ES-I3 (cell line): ENCODE data around the gene FBXL4.
"Not testable (repeated sequence)": the region's sequence is repeated elsewhere in the genome, so short reads cannot be mapped to it uniquely, and the experiment has no call there.

ENCODE experiments used
- H3K36me3 ChIP-seq: 2 replicates; pipeline ENCODE4 v1.6.1; 2013; ENCODE audit warnings: mild to moderate bottlenecking, low read length, control low read depth, moderate library complexity; ENCODE audit not compliant: insufficient read depth
- H3K4me1 ChIP-seq: 2 replicates; pipeline ENCODE4 v1.6.1; 2013; ENCODE audit warnings: mild to moderate bottlenecking, control low read depth, low read length; ENCODE audit not compliant: insufficient read depth
- H3K9ac ChIP-seq: 2 replicates; pipeline ENCODE4 v1.6.1; 2013; ENCODE audit warnings: low read depth, mild to moderate bottlenecking, low read length, moderate library complexity
- H3K9me3 ChIP-seq: 2 replicates; pipeline ENCODE4 v1.6.1; 2013; ENCODE audit warnings: mild to moderate bottlenecking, low read length, moderate library complexity; ENCODE audit not compliant: control insufficient read depth, insufficient read depth

FBXL4 gene

DNA sequence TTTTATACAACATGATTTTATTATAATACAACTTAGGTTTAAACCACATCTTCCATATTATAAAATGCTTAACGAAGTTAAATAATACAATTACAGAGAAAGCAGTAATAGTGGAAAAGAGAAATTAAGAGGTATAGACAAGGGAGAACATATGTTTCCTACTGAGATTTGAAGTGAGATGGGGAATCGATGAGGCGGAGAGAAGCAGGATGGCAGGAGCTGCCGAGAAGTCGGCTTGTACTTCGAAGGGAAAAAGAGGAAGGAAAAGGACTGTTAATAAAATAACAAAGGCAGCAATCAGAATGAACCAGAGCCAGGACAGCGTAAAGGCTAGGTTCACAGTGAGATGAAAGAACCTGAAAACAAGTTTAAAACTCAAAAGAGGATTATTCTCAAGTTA is 15.4 kb downstream of the FBXL4 start:
- no peaks in the 10 kb centered on the region for H3K9me3 ChIP-seq
- peaks cover 6% of the 10 kb centered on the region for H3K4me1 ChIP-seq
- H3K9ac ChIP-seq, result no peak overlapping the region
- no peaks in the 10 kb centered on the region for H3K36me3 ChIP-seq

DNA sequence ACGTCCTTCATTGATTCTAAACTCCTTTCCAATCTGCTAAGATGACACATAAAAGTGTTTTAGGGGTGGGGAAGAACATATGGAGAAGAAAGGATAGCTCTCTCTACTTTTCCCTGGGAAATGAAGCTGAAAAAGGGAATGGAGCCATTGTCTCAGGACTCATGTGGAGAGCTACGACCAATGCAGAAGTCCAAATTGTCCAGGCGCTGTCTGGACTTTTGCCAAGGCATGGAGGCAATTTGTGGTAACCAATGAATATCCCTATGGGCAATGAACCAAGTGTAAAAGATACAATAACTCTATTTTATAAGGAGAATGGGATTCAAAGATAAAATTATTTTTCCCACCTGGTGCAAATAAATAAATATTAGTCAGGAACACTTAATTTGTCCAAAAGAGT is 16.1 kb downstream of the FBXL4 start:
- no peak overlapping the region for H3K9ac ChIP-seq
- H3K36me3 ChIP-seq, result peaks cover under 1% of the 10 kb centered on the region; the same call in 1 of the 2 replicates
- H3K4me1 ChIP-seq, result peaks cover 6% of the 10 kb centered on the region
- H3K9me3 ChIP-seq, result no peaks in the 10 kb centered on the region

DNA sequence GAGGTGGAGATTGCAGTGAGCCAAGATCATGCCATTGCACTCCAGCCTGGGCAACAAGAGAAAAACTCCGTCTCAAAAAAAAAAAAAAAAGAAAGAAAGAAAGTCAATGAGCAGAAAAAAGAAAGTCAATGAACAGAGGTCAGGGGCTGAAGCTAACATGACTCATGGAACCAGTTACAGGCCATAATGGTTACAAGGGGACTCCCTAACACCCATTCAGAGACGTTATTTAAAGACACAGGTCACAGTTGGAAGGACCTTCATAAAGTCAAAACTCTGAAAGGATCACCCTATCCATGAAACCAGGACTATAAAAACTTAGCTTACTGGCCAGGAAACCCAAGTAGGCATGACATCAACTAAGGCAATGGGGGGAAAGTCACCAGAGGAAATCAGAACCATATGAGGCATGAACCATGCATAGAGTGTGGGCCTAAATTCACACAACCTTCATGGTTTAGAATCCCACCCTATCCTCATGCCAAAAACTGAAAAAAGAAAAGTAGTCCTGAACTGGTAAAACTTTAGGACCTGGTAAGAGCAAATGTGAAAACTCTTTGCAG is 18.2 kb downstream of the FBXL4 start:
- peaks cover 2% of the 10 kb centered on the region; the same call in 1 of the 2 replicates for H3K36me3 ChIP-seq
- no peak overlapping the region for H3K9ac ChIP-seq
- peaks cover 6% of the 10 kb centered on the region for H3K4me1 ChIP-seq
- no peaks in the 10 kb centered on the region for H3K9me3 ChIP-seq

DNA sequence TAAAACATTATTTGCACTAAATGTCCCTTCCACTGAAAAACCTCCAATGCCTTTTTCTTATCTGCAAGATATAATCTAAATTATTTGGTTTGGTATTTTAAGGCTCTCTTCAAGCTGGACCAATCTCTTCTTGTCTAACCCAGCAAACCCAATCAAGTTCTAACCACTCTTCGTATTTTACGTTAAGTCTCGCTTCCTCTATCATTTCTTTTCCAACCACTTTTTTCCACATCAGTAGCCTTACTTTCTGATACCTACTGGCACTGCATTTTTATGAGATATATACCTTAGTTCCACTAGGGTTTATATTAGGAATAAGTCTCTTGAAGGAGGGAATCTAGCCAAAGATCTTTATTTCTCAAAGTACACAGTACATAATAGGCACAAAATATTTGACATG is 19.1 kb downstream of the FBXL4 start:
- H3K4me1 ChIP-seq, result peaks cover 6% of the 10 kb centered on the region
- peaks cover 2% of the 10 kb centered on the region; the same call in 1 of the 2 replicates for H3K36me3 ChIP-seq
- H3K9ac ChIP-seq, result no peak overlapping the region
- H3K9me3 ChIP-seq, result no peaks in the 10 kb centered on the region

DNA sequence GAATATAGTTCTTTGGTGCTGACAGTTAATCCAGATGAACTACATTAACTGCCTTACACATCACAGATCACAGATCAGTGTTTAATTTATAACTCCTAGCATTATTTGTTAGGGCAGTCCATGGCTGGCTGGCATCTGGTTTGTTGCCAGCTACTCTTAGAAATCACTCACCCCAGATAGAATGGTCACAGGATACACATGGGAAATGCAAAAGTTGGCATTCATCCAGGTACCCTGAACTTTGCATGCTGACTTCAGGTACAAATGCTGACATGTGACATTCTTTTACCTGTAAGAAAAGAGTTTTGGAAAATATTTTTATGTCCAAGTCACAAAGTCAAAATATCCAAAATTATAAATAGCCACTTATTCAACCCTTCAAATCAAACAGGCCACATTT is 20.2 kb downstream of the FBXL4 start:
- Histone ChIP-seq H3K9ac (no peak overlapping the region), H3K4me1 (peaks cover under 1% of the 10 kb centered on the region; the same call in 1 of the 2 replicates), H3K36me3 (peaks cover 2% of the 10 kb centered on the region; the same call in 1 of the 2 replicates), H3K9me3 (no peaks in the 10 kb centered on the region)

DNA sequence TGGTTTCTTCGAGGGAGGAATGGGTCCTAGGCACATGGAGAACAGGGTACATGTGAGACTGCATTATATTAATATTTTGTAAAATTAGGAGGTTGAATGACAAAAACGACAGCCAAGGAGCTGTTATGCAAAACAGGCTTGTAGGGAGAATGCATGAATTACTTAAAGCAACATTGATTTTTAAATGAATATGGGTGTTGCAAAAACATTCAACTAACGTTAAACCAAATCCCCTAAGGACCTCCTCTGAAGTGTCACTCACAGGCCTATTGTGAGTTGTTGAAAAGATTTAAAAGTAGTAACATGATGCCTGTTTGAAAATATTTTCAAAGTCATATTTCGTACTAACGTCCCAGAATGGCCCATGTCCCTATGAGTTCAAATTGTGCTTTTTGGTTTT is 21.9 kb downstream of the FBXL4 start:
- Histone ChIP-seq H3K9me3 (no peaks in the 10 kb centered on the region), H3K4me1 (no peaks in the 10 kb centered on the region; the same call in 1 of the 2 replicates), H3K9ac (no peak overlapping the region), H3K36me3 (peaks cover 2% of the 10 kb centered on the region; the same call in 1 of the 2 replicates)

DNA sequence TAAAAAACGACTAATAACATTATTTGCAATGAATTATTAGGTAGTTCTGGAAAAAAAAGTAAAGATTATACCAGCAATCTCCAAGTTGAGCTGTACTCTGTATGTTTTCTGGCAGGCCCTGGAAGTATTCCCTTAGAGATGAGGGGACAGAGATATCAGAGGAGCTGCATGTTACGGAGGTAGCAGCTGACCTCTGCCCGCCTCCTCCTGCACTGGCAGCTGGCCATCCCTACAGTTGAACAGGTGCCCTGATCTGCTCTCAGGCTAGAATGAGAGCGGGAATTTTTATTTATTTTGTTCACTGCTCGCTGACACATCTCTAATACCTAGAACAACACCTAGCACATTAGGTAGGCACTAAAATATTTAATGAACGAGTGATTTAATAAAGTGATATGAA is 23.1 kb downstream of the FBXL4 start:
- Histone ChIP-seq H3K36me3 (peaks cover 2% of the 10 kb centered on the region; the same call in 1 of the 2 replicates), H3K9me3 (no peaks in the 10 kb centered on the region), H3K9ac (no peak overlapping the region), H3K4me1 (no peaks in the 10 kb centered on the region; the same call in 1 of the 2 replicates)

DNA sequence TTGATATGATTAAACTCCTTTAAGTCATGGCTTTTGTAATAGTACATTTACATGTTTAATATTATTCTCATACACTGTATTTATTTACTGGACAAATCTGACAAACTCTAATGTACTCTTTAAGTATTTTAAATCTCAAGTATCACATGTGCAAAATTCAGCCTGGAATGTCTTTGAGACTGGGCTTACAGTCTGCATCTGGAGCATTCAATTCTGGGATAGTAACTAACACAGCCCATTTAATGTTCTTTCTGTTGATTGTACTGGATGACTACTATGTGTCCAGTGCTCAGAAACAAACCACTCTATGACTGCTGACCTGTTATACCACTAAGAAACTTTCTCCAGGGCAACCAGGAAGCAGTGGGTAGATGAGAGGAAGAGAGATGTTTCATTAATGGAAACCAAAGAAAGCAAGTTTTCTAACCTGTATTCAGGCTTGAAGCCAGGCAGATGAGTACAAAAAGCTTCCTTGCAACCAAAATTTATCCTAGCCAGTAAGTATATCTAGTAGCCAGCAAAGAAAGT is 26.8 kb downstream of the FBXL4 start:
- Histone ChIP-seq H3K9ac (no peak overlapping the region), H3K36me3 (no peaks in the 10 kb centered on the region), H3K4me1 (no peaks in the 10 kb centered on the region; the same call in 1 of the 2 replicates), H3K9me3 (no peaks in the 10 kb centered on the region)

DNA sequence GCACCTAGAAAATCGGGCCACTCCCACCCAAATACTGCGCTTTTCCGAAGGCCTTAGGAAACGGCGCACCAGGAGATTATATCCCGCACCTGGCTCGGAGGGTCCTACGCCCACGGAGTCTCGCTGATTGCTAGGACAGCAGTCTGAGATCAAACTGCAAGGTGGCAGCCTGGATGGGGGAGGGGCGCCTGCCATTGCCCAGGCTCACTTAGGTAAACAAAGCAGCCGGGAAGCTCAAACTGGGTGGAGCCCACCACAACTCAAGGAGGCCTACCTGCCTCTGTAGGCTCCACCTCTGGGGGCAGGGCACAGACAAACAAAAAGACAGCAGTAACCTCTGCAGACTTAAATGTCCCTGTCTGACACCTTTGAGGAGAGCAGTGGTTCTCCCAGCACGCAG is 36.8 kb downstream of the FBXL4 start:
- not testable (repeated sequence) for H3K4me1 ChIP-seq, H3K9ac ChIP-seq, H3K36me3 ChIP-seq, H3K9me3 ChIP-seq

DNA sequence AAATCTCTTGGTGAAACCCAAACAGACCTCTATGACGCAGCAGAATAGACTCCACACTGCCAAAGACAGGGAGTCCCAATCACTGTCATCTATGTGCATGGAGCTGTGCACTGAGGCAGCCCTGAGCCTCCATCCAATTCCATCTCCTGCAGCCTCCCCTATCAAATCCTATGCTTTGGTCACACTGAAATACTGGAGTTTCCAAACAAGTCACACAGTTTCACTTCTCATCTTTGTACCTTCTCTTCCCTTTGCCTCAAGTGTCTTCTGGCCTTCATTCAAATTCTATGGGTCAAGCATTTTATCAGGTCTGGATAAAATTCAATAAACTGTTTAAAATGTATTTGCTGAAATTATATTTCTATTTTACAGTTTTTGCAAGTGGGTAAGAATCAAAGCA is 38.5 kb downstream of the FBXL4 start:
- Histone ChIP-seq H3K4me1 (no peaks in the 10 kb centered on the region), H3K9ac (no peak overlapping the region), H3K36me3 (no peaks in the 10 kb centered on the region), H3K9me3 (no peaks in the 10 kb centered on the region)

DNA sequence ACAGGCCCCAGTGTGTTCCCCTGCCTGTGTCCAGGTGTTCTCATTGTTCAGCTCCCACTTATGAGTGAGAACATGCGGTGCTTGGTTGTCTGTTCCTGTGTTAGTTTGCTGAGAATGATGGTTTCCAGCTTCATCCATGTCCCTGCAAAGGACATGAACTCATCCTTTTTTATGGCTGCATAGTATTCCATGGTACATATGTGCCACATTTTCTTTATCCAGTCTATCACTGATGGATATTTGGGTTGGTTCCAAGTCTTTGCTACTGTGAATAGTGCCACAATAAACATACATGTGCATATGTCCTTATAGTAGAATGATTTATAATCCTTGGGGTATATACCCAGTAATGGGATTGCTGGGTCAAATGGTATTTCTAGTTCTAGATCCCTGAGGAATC is 41.4 kb downstream of the FBXL4 start:
- not testable (repeated sequence) for H3K9me3 ChIP-seq, H3K36me3 ChIP-seq, H3K9ac ChIP-seq, H3K4me1 ChIP-seq

DNA sequence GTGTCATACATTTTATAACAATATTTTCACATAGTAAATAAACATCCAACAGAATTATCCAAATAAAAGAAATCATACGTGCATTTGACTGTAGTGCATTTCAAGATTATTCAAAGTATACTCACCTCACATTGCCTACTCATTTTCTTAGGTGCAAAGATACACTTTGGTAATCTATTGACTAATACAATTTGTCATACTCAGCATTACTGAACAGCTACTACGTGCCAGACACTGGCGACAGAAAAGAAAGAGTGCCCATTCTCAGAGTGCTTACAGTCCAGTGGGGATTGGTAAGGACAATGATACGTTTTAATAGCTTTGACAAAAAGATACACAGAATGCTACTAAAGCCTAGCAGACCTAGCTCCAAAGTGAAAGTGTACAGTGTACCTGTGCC is 42.0 kb downstream of the FBXL4 start:
- no peaks in the 10 kb centered on the region for H3K4me1 ChIP-seq
- no peaks in the 10 kb centered on the region for H3K9me3 ChIP-seq
- H3K9ac ChIP-seq, result no peak overlapping the region
- no peaks in the 10 kb centered on the region for H3K36me3 ChIP-seq

DNA sequence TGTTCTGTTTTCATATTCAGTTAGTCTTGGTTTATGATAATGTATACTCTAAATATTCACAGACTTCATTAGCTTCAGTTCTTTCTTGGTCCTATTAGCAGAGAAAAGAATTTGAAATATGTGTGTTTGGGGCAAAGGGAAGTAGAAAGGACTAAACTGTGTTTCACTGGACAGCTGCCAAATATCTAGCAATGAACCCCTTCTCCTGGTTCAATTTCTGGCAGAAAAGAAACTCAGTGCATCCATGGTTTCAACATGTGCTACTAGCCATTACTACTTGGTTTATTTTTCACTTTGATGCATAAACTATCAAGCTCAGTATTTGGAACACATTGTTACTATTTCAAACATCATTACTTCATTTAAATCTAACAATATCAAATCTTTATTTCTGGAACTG is 43.6 kb downstream of the FBXL4 start:
- H3K9me3 ChIP-seq, result no peaks in the 10 kb centered on the region
- no peak overlapping the region for H3K9ac ChIP-seq
- H3K36me3 ChIP-seq, result no peaks in the 10 kb centered on the region
- no peaks in the 10 kb centered on the region for H3K4me1 ChIP-seq

DNA sequence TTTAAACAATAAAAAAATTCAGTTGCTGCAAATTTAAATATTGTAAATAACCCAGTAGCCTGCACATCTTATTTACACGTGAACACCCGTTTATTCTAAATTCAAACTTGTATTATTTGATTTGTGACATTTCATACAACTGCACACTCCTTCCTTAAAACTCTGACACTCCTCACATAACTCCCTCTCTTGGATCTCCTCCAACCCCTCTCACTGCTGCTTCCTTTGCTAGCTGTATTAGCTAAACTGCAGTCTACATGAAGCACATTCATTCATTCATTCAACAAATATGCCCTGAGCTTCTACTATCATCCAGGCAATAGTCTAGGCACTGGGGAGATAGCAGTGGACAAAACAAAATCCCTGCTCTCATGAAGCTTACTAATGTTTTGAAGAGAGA is 47.0 kb downstream of the FBXL4 start:
- H3K36me3 ChIP-seq, result no peaks in the 10 kb centered on the region
- H3K9ac ChIP-seq, result no peak overlapping the region
- H3K9me3 ChIP-seq, result no peaks in the 10 kb centered on the region

DNA sequence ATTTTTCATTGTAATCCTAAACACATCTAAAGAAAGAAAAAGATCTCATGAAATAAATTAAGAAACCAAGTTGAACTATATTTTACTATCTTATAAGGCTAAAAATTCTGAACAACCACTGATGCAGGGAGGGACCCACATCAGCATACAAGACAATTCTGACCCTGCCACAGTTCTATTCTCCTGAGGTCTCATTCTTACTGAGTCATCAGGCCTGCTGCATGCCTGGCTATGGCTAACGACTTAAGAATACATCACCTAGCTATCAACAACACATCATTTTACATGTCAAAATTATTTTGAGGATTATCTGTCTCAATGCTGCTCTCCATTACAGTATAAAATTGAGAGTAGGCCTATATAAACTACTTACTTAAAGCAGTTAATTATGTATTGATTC is 52.9 kb downstream of the FBXL4 start:
- no peak overlapping the region for H3K9ac ChIP-seq
- H3K36me3 ChIP-seq, result no peaks in the 10 kb centered on the region
- H3K4me1 ChIP-seq, result peaks cover 5% of the 10 kb centered on the region; the same call in 1 of the 2 replicates
- H3K9me3 ChIP-seq, result no peaks in the 10 kb centered on the region

More for the DNA sequence above, 47.0 kb downstream of the FBXL4 start:
- no peaks in the 10 kb centered on the region for H3K4me1 ChIP-seq
